Activated naive CD4-positive, alpha-beta T cell treated with anti-CD3 and anti-CD28 coated beads, Interleukin-2, amount 50 U/mL, for 16 hours (primary cell): ENCODE results near the gene MGLL.

Experiments
- DNase-seq: peaks from one replicate; pipeline ENCODE4 v3.0.0-alpha.2; 2020

The MGLL gene

GRCh38 chr3:127833281-127834032, 11.1 kb upstream of the MGLL start:
- no peak for DNase-seq

DNA sequence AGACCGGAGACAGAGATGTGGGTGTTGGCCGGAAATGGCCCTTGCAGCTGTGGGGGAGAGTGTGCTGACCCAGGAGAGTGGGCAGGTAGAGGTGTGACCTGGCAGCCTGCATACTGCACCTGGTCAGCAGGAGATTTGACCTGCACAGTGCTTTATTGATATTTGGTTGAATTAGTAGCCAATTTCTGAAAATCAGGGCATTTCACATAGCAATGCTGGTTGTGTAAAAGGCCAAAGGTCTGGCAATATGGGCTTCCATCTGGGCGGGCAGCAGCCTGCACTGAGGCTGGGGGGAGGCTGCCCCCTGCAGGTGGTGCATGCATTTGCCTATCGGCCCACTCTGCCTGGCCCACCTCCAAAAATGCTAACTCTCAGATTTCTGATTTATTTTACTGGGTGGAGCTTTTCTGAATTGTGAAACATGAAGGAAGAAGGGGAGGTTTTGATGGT, 9.4 kb upstream of the MGLL start:
- DNase-seq = no peak

DNA sequence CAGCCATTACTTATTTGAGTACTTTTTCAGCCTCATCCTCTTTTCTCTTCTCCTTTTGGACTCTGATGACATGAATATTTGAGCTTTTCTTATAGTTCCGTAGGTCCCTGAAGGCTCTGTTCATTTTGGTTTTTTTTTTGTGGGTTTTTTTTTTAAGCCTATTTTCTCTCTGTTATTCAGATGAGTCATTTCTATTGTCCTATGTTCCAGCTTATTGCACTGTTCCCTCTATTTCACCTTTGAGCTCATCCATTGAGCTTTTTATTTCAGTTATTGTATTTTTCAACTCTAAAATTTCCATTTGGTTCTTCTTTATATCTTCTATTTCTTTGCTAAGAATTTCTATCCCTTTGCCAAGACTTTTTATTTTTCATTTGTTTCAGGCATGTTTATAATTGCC, 7.2 kb upstream of the MGLL start:
- no peak for DNase-seq

- DNase-seq = no peak
Observed at GRCh38 chr3:127827808-127828207, 5.5 kb upstream of the MGLL start.

GRCh38 chr3:127825756-127826155, 3.4 kb upstream of the MGLL start:
- DNase-seq = no peak

DNA sequence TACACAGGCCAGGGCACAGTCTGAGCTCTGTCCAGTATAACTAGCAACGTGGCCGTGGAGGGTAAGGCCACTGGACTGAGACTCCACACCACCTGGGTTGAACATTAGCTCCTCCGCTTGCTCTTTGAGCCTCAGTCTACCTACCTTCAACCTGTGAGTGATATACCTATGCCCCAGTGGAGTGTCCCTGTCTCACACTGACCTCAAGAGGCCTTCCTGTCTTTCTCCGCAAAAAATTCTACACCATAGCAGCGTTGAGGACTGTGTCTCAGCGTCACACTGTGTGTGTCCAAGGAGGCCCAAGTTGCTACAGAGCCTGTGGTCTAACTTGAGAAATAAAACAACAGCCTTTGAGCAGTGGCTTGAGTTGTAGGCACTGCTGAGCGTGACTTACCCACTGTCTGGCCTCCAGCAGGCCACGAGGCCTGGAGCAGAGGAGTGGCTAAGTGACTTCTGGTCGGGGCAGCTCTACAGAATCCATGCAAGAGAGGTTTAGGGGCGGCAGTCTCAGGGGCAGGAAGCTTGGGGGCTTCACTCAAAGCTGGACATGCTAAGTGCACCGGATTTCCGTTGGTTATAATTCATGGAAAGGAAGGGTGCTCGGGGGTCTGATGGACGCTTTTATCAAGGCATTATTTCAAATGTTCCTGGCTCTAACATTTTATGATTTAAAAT, 2.0 kb upstream of the MGLL start:
- no peak for DNase-seq

- DNase-seq = no peak
Observed at GRCh38 chr3:127823426-127823857, 1.1 kb upstream of the MGLL start.

- no peak for DNase-seq
Observed at GRCh38 chr3:127822682-127823425, 539 bp upstream of the MGLL start.

DNA sequence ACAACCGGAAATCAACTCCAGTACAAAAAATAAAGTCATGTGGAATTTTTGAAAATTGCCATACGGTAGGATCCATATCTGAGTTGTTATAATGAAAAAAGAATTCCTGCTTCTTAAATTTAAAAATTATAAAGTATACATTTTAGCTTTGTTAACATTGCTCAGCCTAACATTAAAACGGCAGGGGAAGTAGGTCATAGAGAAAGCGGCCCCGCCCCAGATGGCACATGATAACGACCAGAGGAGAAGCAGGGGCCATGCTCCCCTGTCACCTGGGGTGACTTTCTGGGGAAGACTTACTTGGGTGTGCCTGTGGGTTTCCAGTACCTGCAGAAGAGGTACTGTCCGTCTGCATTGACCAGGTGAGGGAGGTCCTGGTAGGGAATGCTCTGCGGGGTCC, 921 bp downstream of the MGLL start:
- DNase-seq = no peak

DNA sequence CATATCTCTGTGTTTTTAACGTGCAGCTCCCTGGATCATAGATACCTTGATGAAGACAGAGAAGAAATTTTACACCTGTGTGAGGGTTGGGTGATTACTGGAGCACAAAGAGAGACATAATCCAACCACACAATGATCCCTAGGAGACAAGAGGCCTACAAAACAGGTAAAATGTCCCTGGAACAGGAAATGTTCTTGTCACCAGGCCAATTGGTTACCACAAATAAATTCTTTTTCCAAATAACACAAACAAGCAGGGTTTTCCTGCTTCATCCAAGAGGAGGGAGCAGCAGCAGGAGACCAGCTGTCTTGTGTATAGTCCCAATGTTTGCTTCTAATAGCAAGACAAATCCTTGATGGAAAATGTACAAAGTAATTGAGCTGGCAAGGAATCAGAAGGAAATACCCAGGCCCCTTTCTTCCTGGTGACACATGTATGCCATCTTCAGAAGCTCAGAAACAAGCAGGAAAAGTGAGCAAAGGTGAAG, 1.4 kb downstream of the MGLL start:
- DNase-seq = no peak

GRCh38 chr3:127820221-127820825, 2.0 kb downstream of the MGLL start:
- DNase-seq = no peak

GRCh38 chr3:127819656-127820055, 2.7 kb downstream of the MGLL start:
- no peak for DNase-seq

GRCh38 chr3:127819086-127819485, 3.2 kb downstream of the MGLL start:
- no peak for DNase-seq

DNA sequence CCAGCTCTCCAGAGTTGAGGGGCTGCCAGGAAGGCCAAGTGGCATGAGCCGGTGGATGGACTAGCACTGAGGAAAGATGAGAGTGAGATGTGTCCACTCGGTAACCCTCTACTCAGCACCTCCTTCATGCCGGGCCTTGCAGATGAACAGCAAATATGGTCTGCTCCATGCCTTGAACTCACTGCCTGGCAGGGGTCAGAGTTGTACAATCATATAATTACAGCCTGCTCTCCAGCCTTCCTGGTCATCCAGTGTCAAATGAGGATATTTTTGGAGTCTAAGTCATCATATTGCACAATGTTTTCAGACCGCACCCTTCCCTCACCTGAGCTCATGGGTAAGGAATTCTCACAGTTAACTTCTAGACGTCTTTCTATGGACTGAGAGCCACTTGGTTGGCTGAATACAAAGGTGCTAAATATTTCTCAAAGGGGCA, 4.9 kb downstream of the MGLL start:
- DNase-seq = no peak

DNA sequence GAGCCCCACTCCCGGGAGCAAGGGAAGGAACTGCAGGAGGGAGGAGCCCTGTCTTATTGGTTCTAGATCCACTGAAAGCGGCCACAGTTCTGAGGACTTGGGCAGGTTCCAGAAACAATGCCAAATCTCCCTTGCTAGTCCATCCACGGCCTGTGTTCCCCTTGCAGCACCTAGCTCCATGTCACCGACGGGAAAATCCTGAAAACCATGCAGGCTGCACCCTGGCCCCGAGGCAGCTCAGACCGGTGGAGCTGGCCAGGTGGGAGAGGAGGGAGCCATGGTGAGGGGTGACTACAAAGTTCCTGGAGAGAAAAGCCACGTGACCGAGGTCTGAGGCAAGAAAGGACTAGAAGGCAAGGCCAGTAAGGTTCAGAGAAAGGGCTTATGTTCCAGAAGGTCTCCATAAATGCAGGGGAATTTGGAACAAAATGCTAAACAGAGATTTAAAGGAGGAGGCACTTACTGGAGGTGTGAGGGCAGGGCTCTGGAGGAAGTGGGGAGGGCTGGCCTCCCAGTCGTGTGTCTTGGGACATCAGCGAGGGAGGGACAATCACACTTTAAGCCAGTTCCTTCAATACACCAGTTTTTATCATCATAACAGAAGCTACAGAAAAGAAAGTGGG, 5.4 kb downstream of the MGLL start:
- DNase-seq = no peak

DNA sequence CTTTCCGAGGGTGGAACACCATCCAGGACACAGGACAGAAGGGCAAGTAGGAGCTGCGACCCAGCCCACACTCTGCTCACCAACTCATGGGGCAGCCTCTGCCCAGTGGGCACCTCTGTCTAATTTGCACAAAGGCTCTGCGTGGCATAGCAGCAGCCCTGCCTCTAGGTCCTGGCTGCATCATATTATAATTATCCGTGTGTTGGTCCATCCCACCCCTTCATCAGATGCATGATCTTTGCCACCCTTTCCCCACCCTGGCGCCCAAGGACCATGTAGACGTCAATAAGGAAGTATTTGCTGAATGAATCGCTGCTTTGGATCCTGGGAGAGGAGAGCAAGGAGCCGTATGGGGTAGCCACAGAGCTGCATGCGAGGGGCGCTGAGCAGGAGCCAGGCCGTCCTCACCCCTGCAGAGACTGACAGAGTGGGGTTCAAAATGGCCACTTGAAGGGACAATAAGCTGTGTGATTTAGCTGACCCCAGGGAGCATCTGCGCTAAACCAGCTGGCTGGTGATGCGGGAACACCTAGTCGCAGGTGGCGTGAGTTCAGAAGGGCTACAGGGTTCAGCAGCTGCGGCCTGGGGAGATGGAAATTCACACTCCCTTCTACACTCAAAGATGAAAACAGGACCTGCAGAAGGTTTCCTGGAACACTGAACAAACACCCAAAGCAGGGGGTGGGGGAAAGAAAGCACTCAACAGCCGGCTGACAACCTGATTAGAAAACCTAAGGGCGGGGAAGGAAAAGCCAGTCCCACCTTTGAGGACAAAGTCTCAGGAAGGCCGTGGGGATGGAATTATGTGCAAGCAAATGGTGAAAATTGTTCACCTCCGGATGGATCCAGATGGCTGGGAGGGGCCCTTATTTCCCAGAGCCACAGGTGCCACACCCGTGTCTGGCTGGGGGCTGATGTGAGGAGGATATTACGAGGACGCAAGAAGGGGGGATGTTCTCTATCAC, 6.4 kb downstream of the MGLL start:
- DNase-seq = no peak

DNA sequence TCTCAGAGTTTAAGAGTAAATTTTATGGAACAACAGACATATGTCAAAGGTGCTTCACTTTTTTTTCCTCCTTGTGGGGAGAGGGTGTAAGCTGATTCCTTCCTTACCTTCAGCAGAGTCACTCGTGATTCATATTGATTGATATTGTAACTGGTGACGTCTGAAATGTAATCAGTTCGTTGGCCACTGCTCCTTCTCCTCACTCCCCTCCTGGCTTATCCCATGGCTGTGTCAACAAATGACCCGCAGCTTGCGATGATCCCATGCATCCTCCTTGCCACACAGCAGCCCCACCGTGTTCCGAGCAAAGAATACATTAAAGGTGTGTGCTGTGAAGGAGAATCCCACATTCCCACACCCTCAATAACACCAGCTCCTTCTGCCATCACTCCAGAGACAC, 7.3 kb downstream of the MGLL start:
- DNase-seq = no peak

GRCh38 chr3:127814325-127814781, 8.0 kb downstream of the MGLL start:
- no peak for DNase-seq

GRCh38 chr3:127812151-127812550, 10.2 kb downstream of the MGLL start:
- DNase-seq = no peak

- DNase-seq = no peak
Observed at GRCh38 chr3:127811717-127812116, 10.6 kb downstream of the MGLL start.

DNA sequence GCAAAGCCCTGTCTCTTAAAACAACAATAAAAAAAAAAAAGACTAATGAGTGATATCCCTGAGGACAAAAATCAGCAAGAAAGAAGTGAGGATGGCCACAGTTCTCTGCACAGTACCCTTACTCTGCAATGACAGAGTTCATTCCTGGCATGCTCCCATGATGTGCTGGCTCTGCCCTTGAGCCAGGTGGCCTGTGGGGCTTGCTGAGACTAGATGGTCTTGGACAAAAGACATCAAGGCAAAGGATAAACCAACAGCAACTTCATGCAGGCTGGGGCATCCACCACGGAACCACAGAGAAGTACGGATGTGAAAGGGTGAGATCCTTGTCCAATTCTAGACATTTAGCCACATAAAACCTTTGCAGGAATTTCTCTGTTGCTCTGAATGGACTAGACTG, 12.7 kb downstream of the MGLL start:
- DNase-seq = no peak
